Adrenal gland (tissue), 12 donors: Measurements from ENCODE around the gene ARFIP1. TPM values are rescaled to one million over a fixed set of nuclear protein-coding genes. Genes with fewer than 3 reads are reported as not detected.

ENCODE experiments used
- DNase-seq, 7 donors: peaks; one replicate each; pipeline ENCODE4 v3.0.0-alpha.2; 2019 to 2020
- H3K27ac ChIP-seq, 5 donors: fragments of 200-600 bp; sonication (generic) in 4 of 5; 1 replicate in 3 of 5; 2 replicates in 2 of 5; pipeline versions ENCODE4 v1.5.1 to v1.8.0; 2016 to 2020; ENCODE audit warnings: mild to moderate bottlenecking in 1 of 5
- H3K27me3 ChIP-seq: fragments of 200-600 bp; 2 replicates; pipeline ENCODE4 v1.8.0; 2021
- H3K36me3 ChIP-seq, 2 donors: fragments of 200-600 bp; replicated peaks in 1 of 2; 1 replicate in 1 of 2; 2 replicates in 1 of 2; pipeline versions ENCODE4 v1.5.1 to v1.8.0; 2018 to 2022
- H3K4me1 ChIP-seq, 2 donors: fragments of 200-600 bp; replicated peaks in 1 of 2; 1 replicate in 1 of 2; 2 replicates in 1 of 2; pipeline versions ENCODE4 v1.5.1 to v1.8.0; 2018 to 2021
- H3K4me3 ChIP-seq, 4 donors: fragments of 200-600 bp; sonication (generic) in 3 of 4; one replicate each; pipeline ENCODE4 v1.5.1; 2016 to 2018
- H3K9me3 ChIP-seq, 3 donors: fragments of 200-600 bp; sonication (generic) in 1 of 3; replicated peaks in 1 of 3; 1 replicate in 2 of 3; 2 replicates in 1 of 3; pipeline versions ENCODE4 v1.5.1 to v1.8.0; 2016 to 2021
- CTCF ChIP-seq, 6 experiments: fragments of 450-650 bp in 4 of 6; fragments of 200-600 bp in 2 of 6; sonication (generic) in 1 of 6; IDR thresholded peaks; 1 replicate in 5 of 6; 2 replicates in 1 of 6; pipeline versions ENCODE4 v1.5.1 to v1.8.0; 2016 to 2021; ENCODE audit warnings: antibody characterized with exemption in 6 of 6, mild to moderate bottlenecking in 2 of 6, moderate library complexity in 1 of 6
- POLR2A ChIP-seq, 2 donors: fragments of 450-650 bp; IDR thresholded peaks; one replicate each; pipeline ENCODE4 v1.6.1; 2017; ENCODE audit warnings: antibody characterized with exemption in 2 of 2, mild to moderate bottlenecking in 2 of 2, moderate library complexity in 1 of 2
- WGBS, 4 donors: extraction: QIAGEN DNeasy Blood & Tissue Kit in 2 of 4; methylation state at CpG; one replicate each; pipeline versions ENCODE4 v1.1.5 to v1.1.7; 2013 to 2017; 5-methylcytosine and 5-hydroxymethylcytosine counted together
- intact Hi-C, 2 donors: fragments of 100-400 bp; cut with DNase I; formaldehyde crosslinking; loops; one replicate each; pipeline versions ENCODE4 v1.14.1 to v1.15.0; 2022 to 2023
- polyA plus RNA-seq, 3 donors: library from polyadenylated mRNA; stranded (reverse); fragments of 200-250 nt in 2 of 3; fragments of 350-450 nt in 1 of 3; fragmentation: Illumina TruSeq in 1 of 3; extraction: RNeasy Lipid Tissue Mini Kit (QIAGEN cat#74804) in 1 of 3; gene quantifications; one replicate each; pipeline ENCODE4 v1.2.3, GENCODE V29; 2013 to 2014
- total RNA-seq, 9 donors: library from RNA; depleted of rRNA in 4 of 9; stranded (reverse); fragments of >200 nt in 4 of 9; fragments of 120-200 nt in 1 of 9; fragmentation: NEBNext Ultra II Directional in 1 of 9; extraction: Animal tissue kit (Norgen Biotek cat#: 25700) in 1 of 9; gene quantifications; one replicate each; pipeline versions ENCODE4 v1.1.0 to v1.2.4, GENCODE V29; 2013 to 2023
- donor health status: healthy with polysubstance abuse.
- donor health status: Bipolar disorder and iron deficiency.
- donor health status: DM: yes; HTN: yes; CAD: no.
- donor health status: DM: no; HTN: no; CAD: no.
- donor health status: DM: no; HTN: no; CAD: no.
- donor health status: DM: yes; HTN: yes; CAD: no.

ARFIP1 gene
- total and polyA plus RNA-seq, 12 donors = 15.2 to 43.3 (median 28.3) TPM

DNA sequence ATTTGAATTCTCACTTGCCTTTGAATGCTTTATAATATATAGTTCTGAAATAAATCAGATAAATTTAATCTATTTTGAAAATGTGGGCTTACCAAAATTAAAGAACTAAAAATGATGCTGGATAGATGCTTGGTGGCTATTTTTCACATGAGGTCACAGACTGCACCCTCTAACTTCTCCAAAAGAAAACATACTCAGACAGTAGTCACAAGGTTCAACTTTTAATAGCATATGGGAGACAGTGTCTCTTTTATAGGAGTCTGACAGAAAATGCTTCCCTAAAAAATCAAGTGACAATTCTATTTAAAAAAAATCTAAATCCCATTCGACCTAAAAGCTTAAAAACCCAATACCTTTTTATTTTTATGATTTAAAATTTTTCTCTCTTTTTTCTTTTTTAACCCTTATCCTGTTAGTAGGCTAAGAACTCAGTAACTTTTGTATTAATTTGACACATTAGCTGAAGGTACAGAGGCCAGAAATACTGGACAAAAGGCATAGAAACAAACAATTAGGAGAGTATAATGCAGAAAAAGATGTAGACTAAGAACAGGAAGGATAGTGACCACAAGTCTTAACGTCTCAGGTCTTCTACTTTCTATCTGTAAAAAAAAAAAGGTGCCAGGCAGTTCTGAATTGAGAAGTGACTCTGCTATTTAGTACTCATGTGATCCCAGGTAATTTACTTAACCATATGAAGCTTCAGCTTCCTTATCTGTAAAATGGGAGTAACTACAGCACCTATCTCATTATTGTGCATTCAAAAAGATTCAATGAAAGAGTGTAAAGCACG is 7.8 kb upstream of the ARFIP1 start:
- no peaks in the 10 kb centered on the region for H3K36me3 ChIP-seq
- TF ChIP-seq POLR2A (IDR thresholded peaks at IDR 0.05) (no peak), CTCF (IDR thresholded peaks at IDR 0.05) (no peak)
- no peak overlapping the region for H3K4me3 ChIP-seq
- no peak overlapping the region for H3K27ac ChIP-seq
- intact Hi-C loops = no loop called here
- no peak for DNase-seq
- no peaks in the 10 kb centered on the region for H3K9me3 ChIP-seq
- H3K4me1 ChIP-seq = no peaks in the 10 kb centered on the region
- WGBS, 4 donors = 61 to 70% (median 66%) methylated on average over 3 of the region's 3 CpGs
- H3K27me3 ChIP-seq = no peaks in the 10 kb centered on the region

- H3K36me3 ChIP-seq = no peaks in the 10 kb centered on the region
- H3K4me1 ChIP-seq = peaks cover 0 to 2% of the 10 kb centered on the region in 2 donors
- WGBS, 4 donors = 88 to 97% (median 96%) methylated on average over 2 of the region's 2 CpGs
- no peaks in the 10 kb centered on the region for H3K27me3 ChIP-seq
- H3K9me3 ChIP-seq = no peaks in the 10 kb centered on the region
- intact Hi-C loops = no loop called here
- TF ChIP-seq POLR2A (IDR thresholded peaks at IDR 0.05) (no peak), CTCF (IDR thresholded peaks at IDR 0.05) (no peak)
- no peak overlapping the region for H3K4me3 ChIP-seq
- H3K27ac ChIP-seq = no peak overlapping the region
- no peak for DNase-seq
Measured at GRCh38 chr4:152773339-152773738, 6.4 kb upstream of the ARFIP1 start.

- intact Hi-C loops = no loop called here
- Histone ChIP-seq H3K4me1 (peaks cover 0 to 9% of the 10 kb centered on the region in 2 donors), H3K27me3 (no peaks in the 10 kb centered on the region), H3K36me3 (no peaks in the 10 kb centered on the region), H3K4me3 (no peak overlapping the region), H3K27ac (no peak overlapping the region), H3K9me3 (no peaks in the 10 kb centered on the region)
- no peak for DNase-seq
- 42 to 55% (median 43%) methylated on average over 1 of the region's 1 CpG for WGBS, 4 donors
- TF ChIP-seq CTCF (IDR thresholded peaks at IDR 0.05) (no peak), POLR2A (IDR thresholded peaks at IDR 0.05) (no peak)
Measured at GRCh38 chr4:152773953-152774352, 5.8 kb upstream of the ARFIP1 start.

GRCh38 chr4:152776352-152776751 is 3.4 kb upstream of the ARFIP1 start:
- H3K27ac ChIP-seq = no peak overlapping the region
- H3K36me3 ChIP-seq = no peaks in the 10 kb centered on the region
- peaks cover 6 to 19% of the 10 kb centered on the region in 2 donors for H3K4me1 ChIP-seq
- no peak overlapping the region for H3K4me3 ChIP-seq
- no peaks in the 10 kb centered on the region for H3K9me3 ChIP-seq
- TF ChIP-seq CTCF (IDR thresholded peaks at IDR 0.05) (no peak), POLR2A (IDR thresholded peaks at IDR 0.05) (no peak)
- intact Hi-C loops = no loop called here
- H3K27me3 ChIP-seq = no peaks in the 10 kb centered on the region
- no peak for DNase-seq
